SH-SY5Y (cell line): ENCODE measurements around the gene KIF1A.

Experiments used
- GATA2 ChIP-seq: IDR thresholded peaks from 2 replicates; pipeline ENCODE4 v1.6.1; 2011; ENCODE audit warnings: mild to moderate bottlenecking, low read depth, low read length
- GATA3 ChIP-seq: IDR thresholded peaks from 2 replicates; pipeline ENCODE4 v1.6.1; 2011; ENCODE audit warnings: low read depth, mild to moderate bottlenecking, low read length, moderate library complexity

DNA sequence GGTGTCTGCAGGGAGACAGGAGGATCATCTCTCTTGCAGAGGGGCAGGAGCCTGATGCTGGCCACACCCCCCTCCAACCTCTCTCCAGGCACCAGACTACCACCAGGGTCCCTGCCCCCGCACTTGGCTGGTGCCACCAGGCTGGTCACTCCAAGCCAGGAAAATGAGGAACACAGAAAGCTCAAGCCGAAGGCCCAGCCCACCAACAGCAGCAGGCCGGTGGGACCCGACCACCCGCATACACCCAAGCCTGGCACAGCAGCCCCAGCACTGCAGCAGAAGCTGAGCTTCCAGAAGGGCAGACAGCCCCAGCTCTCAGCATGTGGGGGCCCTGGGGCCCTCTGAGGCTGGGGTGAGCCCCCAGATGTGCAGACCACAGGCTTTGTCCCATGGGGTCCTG is 52.7 kb downstream of the KIF1A start:
- TF ChIP-seq GATA2: no peak
- no peak for TF ChIP-seq GATA3
